Upper lobe of left lung (tissue), 6 donors: Measurements from ENCODE around the gene DYSF. TPM values are rescaled to one million over a fixed set of nuclear protein-coding genes. Genes with fewer than 3 reads are reported as not detected.

Experiments used
- ATAC-seq, 2 donors: fragments of 200-7000 bp; cut with Tn5 transposase; one replicate each; pipeline ENCODE4 v1.9.1; 2022; ENCODE audit warnings: mild to moderate bottlenecking in 2 of 2, moderate library complexity in 2 of 2; ENCODE audit not compliant: low FRiP score in 2 of 2
- DNase-seq, 2 donors: peaks; one replicate each; pipeline ENCODE4 v3.0.0-alpha.2; 2019 to 2020
- H3K27ac ChIP-seq, 4 donors: fragments of 200-600 bp; sonication (generic); one replicate each; pipeline ENCODE4 v1.5.1; 2016 to 2019
- H3K27me3 ChIP-seq, 4 donors: fragments of 200-600 bp; sonication (generic); one replicate each; pipeline ENCODE4 v1.5.1; 2017 to 2019
- H3K36me3 ChIP-seq, 4 donors: fragments of 200-600 bp; sonication (generic); one replicate each; pipeline ENCODE4 v1.5.1; 2016 to 2019
- H3K4me1 ChIP-seq, 4 donors: fragments of 200-600 bp; sonication (generic); one replicate each; pipeline ENCODE4 v1.5.1; 2018 to 2019
- H3K4me3 ChIP-seq, 4 donors: fragments of 200-600 bp; sonication (generic); one replicate each; pipeline ENCODE4 v1.5.1; 2017 to 2019; ENCODE audit warnings: mild to moderate bottlenecking in 2 of 4, moderate library complexity in 1 of 4
- H3K9me3 ChIP-seq, 4 donors: fragments of 200-600 bp; sonication (generic); one replicate each; pipeline ENCODE4 v1.5.1; 2018 to 2019
- EP300 ChIP-seq, 4 donors: sonication (generic); formaldehyde crosslinking; IDR thresholded peaks; one replicate each; pipeline ENCODE4 v1.5.1; 2017; ENCODE audit warnings: antibody characterized with exemption in 4 of 4, control low read depth in 2 of 4
- POLR2A ChIP-seq, 4 donors: fragments of 450-650 bp; IDR thresholded peaks; one replicate each; pipeline ENCODE4 v1.5.1; 2016 to 2017; ENCODE audit warnings: antibody characterized with exemption in 4 of 4, mild to moderate bottlenecking in 2 of 4
- POLR2AphosphoS5 ChIP-seq, 2 donors: sonication (generic); formaldehyde crosslinking; IDR thresholded peaks; one replicate each; pipeline ENCODE4 v1.5.1; 2017; ENCODE audit warnings: antibody characterized with exemption in 2 of 2
- WGBS, 2 donors: methylation state at CpG; one replicate each; pipeline ENCODE4 v1.1.5; 2017 to 2018; 5-methylcytosine and 5-hydroxymethylcytosine counted together
- total RNA-seq, 6 donors: library from RNA; depleted of rRNA in 4 of 6; stranded (reverse); fragments of >200 nt in 4 of 6; gene quantifications; one replicate each; pipeline versions ENCODE4 v1.1.0 to v1.2.1, GENCODE V29; 2016 to 2021
- TF ChIP-seq, protein P1 (sequence below), 6 experiments: fragments of 450-650 bp in 4 of 6; fragments of 200-600 bp in 2 of 6; sonication (generic) in 2 of 6; IDR thresholded peaks; one replicate each; pipeline ENCODE4 v1.5.1; 2016 to 2019; ENCODE audit warnings: antibody characterized with exemption in 6 of 6
- donor health status: DM: no; HTN: no; CAD: no; lungs with moderate emphysema.
- donor health status: DM: no; HTN: yes; CAD: no; lungs with severe emphysema.

DYSF gene
- total RNA-seq, 6 donors from 2014 or later: 17.5 to 72.7 (median 42.7) TPM

DNA sequence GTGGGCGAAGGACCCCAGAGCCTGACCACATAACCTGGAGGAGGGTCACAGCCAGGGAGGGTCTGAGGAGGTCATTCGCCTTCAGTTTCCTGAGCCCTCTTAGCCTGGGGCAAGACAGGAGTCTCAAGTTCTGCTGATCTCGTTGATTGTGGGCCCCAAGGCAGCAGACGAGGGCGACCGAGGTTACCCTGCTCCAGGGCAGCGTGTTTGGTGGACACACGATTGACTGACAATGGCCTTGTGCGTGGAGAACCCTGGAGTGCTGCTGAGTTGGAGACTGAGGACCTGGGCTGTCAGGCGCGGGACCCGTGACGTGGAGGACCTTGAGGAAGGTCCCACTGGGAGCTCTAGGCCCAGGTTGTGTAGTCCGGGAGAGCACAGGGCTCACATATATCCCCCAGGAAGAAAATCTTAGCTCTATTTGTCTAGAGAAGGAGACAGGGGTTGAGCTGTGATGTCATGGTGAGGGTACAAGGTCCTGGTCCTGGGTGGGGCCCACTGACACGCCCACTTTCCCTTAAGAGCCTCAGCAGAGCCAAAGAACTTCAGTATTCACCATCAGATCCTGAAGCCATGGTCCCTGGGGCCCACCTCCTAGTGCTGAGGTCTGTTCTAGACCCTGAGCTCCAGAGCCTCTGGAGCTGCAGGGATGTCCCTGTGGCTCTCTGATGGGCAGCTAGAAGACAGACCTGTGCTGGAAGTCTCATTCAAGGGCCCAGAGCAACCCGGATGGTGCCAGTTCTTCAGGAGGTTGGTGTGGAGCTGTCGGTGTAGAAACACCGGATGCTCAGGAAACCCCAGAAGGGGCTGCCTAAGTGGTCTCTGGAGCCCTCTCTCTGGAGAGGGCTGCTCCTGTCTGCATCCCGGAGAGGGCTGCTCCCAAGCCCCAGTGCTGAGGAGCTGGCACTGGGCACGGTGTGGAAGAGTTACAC is 53.1 kb downstream of the DYSF start:
- no peak for DNase-seq
- no peaks in the 10 kb centered on the region for H3K27me3 ChIP-seq
- no peak for ATAC-seq
- H3K9me3 ChIP-seq: no peaks in the 10 kb centered on the region
- H3K36me3 ChIP-seq: no peaks in the 10 kb centered on the region
- H3K27ac ChIP-seq: peak overlapping the region in 2 of 4 donors; percentile 78 to 80
- H3K4me3 ChIP-seq: no peak overlapping the region
- H3K4me1 ChIP-seq: peaks cover 14 to 35% (median 24%) of the 10 kb centered on the region in 4 donors
- TF ChIP-seq, protein P1, sequence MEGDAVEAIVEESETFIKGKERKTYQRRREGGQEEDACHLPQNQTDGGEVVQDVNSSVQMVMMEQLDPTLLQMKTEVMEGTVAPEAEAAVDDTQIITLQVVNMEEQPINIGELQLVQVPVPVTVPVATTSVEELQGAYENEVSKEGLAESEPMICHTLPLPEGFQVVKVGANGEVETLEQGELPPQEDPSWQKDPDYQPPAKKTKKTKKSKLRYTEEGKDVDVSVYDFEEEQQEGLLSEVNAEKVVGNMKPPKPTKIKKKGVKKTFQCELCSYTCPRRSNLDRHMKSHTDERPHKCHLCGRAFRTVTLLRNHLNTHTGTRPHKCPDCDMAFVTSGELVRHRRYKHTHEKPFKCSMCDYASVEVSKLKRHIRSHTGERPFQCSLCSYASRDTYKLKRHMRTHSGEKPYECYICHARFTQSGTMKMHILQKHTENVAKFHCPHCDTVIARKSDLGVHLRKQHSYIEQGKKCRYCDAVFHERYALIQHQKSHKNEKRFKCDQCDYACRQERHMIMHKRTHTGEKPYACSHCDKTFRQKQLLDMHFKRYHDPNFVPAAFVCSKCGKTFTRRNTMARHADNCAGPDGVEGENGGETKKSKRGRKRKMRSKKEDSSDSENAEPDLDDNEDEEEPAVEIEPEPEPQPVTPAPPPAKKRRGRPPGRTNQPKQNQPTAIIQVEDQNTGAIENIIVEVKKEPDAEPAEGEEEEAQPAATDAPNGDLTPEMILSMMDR (IDR thresholded peaks at IDR 0.05): no peak
- no peak for TF ChIP-seq POLR2A (IDR thresholded peaks at IDR 0.05)
- TF ChIP-seq POLR2AphosphoS5 (IDR thresholded peaks at IDR 0.05): no peak
- no peak for TF ChIP-seq EP300 (IDR thresholded peaks at IDR 0.05)
- WGBS, 2 donors: 68 to 87% methylated on average over 6 to 14 of the region's 20 CpGs

DNA sequence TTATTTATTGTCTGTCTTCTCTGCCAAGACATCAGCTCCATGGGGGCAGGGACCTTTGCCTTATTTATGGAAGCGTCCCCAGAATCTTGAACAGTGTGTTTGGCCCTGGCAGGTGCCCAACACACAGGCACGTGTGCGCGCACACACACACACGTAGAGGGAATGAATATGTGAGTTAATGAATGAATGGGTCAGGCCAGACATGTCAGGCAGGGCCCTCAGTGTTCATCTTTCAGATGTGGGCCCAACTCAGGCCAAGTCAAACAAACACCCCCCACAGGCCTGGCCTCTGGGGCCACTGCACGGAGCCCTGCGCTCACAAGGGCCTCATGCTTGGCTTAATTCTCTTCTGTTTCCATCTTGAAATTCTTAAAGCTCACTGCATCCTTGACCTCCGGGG is 54.1 kb downstream of the DYSF start:
- Histone ChIP-seq H3K36me3 (peaks cover 0 to 3% (median 0%) of the 10 kb centered on the region in 4 donors), H3K4me1 (peaks cover 14 to 33% (median 20%) of the 10 kb centered on the region in 4 donors), H3K9me3 (no peaks in the 10 kb centered on the region), H3K27ac (no peak overlapping the region), H3K4me3 (no peak overlapping the region), H3K27me3 (no peaks in the 10 kb centered on the region)
- ATAC-seq (no peak), DNase-seq (no peak)
- 72 to 84% methylated on average over 8 of the region's 8 CpGs for WGBS, 2 donors
- TF ChIP-seq POLR2A (IDR thresholded peaks at IDR 0.05) (no peak), POLR2AphosphoS5 (IDR thresholded peaks at IDR 0.05) (no peak), EP300 (IDR thresholded peaks at IDR 0.05) (no peak)
- TF ChIP-seq, protein P1 (IDR thresholded peaks at IDR 0.05): no peak

DNA sequence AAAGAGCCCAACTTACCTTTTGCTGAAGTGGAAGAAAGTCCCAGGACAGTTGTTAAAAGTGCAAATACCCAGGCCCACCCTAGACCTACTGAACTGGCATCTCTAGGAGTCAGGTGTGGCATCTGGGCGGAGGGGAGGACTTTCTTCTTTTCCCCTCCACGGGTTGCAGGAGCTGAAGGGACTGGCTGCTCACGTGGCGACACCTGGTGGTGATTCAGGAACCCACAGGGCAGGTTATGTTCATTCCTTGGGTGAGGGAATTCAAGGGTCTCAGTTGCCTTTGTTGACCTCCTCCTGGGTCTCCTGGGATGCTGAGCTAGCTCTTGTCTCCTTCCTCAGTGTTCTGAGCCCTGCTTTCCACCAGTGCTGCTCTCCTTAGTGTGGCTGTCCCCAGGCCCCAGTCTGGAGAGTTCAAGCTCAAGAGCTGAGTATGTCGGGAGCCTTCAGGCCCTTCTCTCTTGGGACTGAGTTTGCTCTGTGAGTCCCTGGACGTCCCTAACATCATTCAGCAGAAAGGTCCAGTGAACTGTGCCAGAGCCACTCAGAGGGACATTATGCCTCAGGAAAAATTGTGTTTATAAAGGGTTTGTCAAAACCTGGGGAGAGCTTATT is 56.9 kb downstream of the DYSF start:
- H3K27ac ChIP-seq: no peak overlapping the region
- WGBS, 2 donors: 26 to 36% methylated on average over 4 to 6 of the region's 6 CpGs
- ATAC-seq (peak in 1 of 2 donors; percentile 71), DNase-seq (peak in 1 of 2 donors; percentile 74)
- TF ChIP-seq EP300 (IDR thresholded peaks at IDR 0.05): no peak
- TF ChIP-seq, protein P1 (IDR thresholded peaks at IDR 0.05): peak; percentile 80 to 92 (median 87)
- peaks cover 0 to 8% (median 5%) of the 10 kb centered on the region in 4 donors for H3K4me1 ChIP-seq
- H3K4me3 ChIP-seq: no peak overlapping the region
- H3K36me3 ChIP-seq: peaks cover 0 to 5% (median 0%) of the 10 kb centered on the region in 4 donors
- no peaks in the 10 kb centered on the region for H3K27me3 ChIP-seq
- no peaks in the 10 kb centered on the region for H3K9me3 ChIP-seq

DNA sequence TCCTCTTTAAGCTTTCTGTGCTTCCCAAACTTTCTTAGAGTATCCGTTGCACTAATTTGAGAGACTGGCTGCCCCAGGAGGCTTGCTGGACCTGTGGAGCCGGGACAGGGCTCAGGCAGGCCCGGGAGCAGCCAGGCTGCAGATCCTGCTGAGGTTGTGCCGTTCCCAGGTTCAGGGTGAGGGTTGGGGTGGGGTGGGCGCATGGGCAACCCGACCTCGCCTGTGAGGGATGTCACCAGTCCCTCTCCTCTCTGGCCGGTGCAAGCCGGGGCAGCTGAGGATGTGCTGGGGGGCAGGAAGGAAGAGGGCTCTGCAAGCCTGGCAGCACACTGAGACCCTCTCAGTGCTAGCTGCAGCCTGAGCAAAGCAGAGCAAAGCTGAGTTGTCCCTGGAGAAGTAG is 57.6 kb downstream of the DYSF start:
- no peak overlapping the region for H3K4me3 ChIP-seq
- TF ChIP-seq POLR2A (IDR thresholded peaks at IDR 0.05): no peak
- TF ChIP-seq, protein P1 (IDR thresholded peaks at IDR 0.05): no peak
- no peak for TF ChIP-seq POLR2AphosphoS5 (IDR thresholded peaks at IDR 0.05)
- TF ChIP-seq EP300 (IDR thresholded peaks at IDR 0.05): no peak
- WGBS, 2 donors: 74 to 80% methylated on average over 9 of the region's 9 CpGs
- H3K9me3 ChIP-seq: no peaks in the 10 kb centered on the region
- DNase-seq (no peak), ATAC-seq (no peak)
- peaks cover 0 to 11% (median 5%) of the 10 kb centered on the region in 4 donors for H3K36me3 ChIP-seq
- H3K4me1 ChIP-seq: peaks cover 0 to 4% (median 2%) of the 10 kb centered on the region in 4 donors
- no peaks in the 10 kb centered on the region for H3K27me3 ChIP-seq
- no peak overlapping the region for H3K27ac ChIP-seq
